Erythroblast (primary cell): Measurements from ENCODE around the gene OR10A7.

Source experiments
- GATA1 ChIP-seq: IDR thresholded peaks from 2 replicates; pipeline ENCODE4 v1.6.1; 2011; ENCODE audit warnings: low read depth, mild to moderate bottlenecking, control low read depth, low read length, moderate library complexity
- POLR2A ChIP-seq: IDR thresholded peaks from 2 replicates; pipeline ENCODE4 v1.6.1; 2011; ENCODE audit warnings: mild to moderate bottlenecking, low read length

- no peak for TF ChIP-seq POLR2A
- no peak for TF ChIP-seq GATA1
These were observed 48.1 kb upstream of the OR10A7 start for GRCh38 chr12:55172686-55173085.
